Right lobe of liver (tissue), 6 donors: ENCODE data around the gene LDB2. TPM values are rescaled to one million over a fixed set of nuclear protein-coding genes. Genes with fewer than 3 reads are reported as not detected.

Source experiments
- ATAC-seq, 4 donors: fragments of 200-7000 bp; cut with Tn5 transposase; one replicate each; pipeline ENCODE4 v1.9.1; 2020; ENCODE audit warnings: mild to moderate bottlenecking in 4 of 4, moderate library complexity in 4 of 4
- DNase-seq, 3 donors: peaks; one replicate each; pipeline ENCODE4 v3.0.0-alpha.2; 2020
- H3K27ac ChIP-seq, 3 donors: fragments of 200-600 bp; one replicate each; pipeline ENCODE4 v1.8.0; 2022
- H3K27me3 ChIP-seq, 2 donors: fragments of 200-600 bp; one replicate each; pipeline ENCODE4 v1.8.0; 2022
- H3K36me3 ChIP-seq, 4 donors: fragments of 200-600 bp; sonication (generic) in 1 of 4; one replicate each; pipeline versions ENCODE4 v1.5.1 to v1.8.0; 2017 to 2022; ENCODE audit warnings: control low read depth in 1 of 4
- H3K4me1 ChIP-seq, 4 donors: fragments of 200-600 bp; sonication (generic) in 1 of 4; one replicate each; pipeline versions ENCODE4 v1.5.1 to v1.8.0; 2017 to 2022; ENCODE audit warnings: control low read depth in 1 of 4
- H3K4me3 ChIP-seq, 3 donors: fragments of 200-600 bp; one replicate each; pipeline ENCODE4 v1.8.0; 2022
- H3K9me3 ChIP-seq, 4 donors: fragments of 200-600 bp; sonication (generic) in 1 of 4; one replicate each; pipeline versions ENCODE4 v1.5.1 to v1.8.0; 2017 to 2022; ENCODE audit warnings: control low read depth in 1 of 4
- CTCF ChIP-seq, 4 donors: fragments of 200-600 bp in 3 of 4; fragments of 450-650 bp in 1 of 4; IDR thresholded peaks; one replicate each; pipeline versions ENCODE4 v1.5.1 to v1.8.0; 2016 to 2022; ENCODE audit warnings: antibody characterized with exemption in 4 of 4, mild to moderate bottlenecking in 2 of 4
- POLR2A ChIP-seq: fragments of 450-650 bp; IDR thresholded peaks from one replicate; pipeline ENCODE4 v1.6.1; 2017; ENCODE audit warnings: antibody characterized with exemption, mild to moderate bottlenecking
- WGBS: methylation state at CpG from one replicate; pipeline ENCODE4 v1.1.6; 2018; ENCODE audit warnings: low coverage, low lambda C conversion rate; ENCODE audit not compliant: insufficient coverage; ENCODE audit errors: missing lambda C conversion rate; 5-methylcytosine and 5-hydroxymethylcytosine counted together
- intact Hi-C, 2 donors: fragments of 100-400 bp; cut with DNase I; formaldehyde crosslinking; loops; one replicate each; pipeline versions ENCODE4 v1.11.2 to v1.14.1; 2022
- total RNA-seq, 6 experiments: library from RNA; depleted of rRNA in 2 of 6; stranded (reverse); fragments of >200 nt in 2 of 6; fragmentation: NEBNext Ultra II Directional in 3 of 6; extraction: Animal tissue kit (Norgen Biotek cat#: 25700) in 3 of 6; gene quantifications; one replicate each; pipeline versions ENCODE4 v1.1.0 to v1.2.4, GENCODE V29; 2016 to 2023
- donor health status: DM: no; HTN: yes; CAD: no.
- donor health status: DM: no; HTN: no; CAD: no.
- donor health status: DM: no; HTN: no; CAD: no.
- donor health status: DM: no; HTN: yes; CAD: no.
- donor health status: DM: no; HTN: yes; CAD: no.

The LDB2 gene
- total RNA-seq, 6 experiments from 2014 or later, result 11.4 to 26.6 (median 17.3) TPM

- TF ChIP-seq CTCF (IDR thresholded peaks at IDR 0.05) (no peak), POLR2A (no peak)
- Histone ChIP-seq H3K9me3 (no peaks in the 10 kb centered on the region), H3K4me3 (no peak overlapping the region), H3K36me3 (no peaks in the 10 kb centered on the region), H3K4me1 (no peaks in the 10 kb centered on the region), H3K27me3 (no peaks in the 10 kb centered on the region), H3K27ac (no peak overlapping the region)
- ATAC-seq (no peak), DNase-seq (no peak)
- intact Hi-C loops, result no loop called here
- WGBS, result 66% methylated on average over 4 of the region's 5 CpGs
These were observed 138.4 kb downstream of the LDB2 start for GRCh38 chr4:16759931-16760582.

- 64% methylated on average over 8 of the region's 8 CpGs for WGBS
- DNase-seq (no peak), ATAC-seq (no peak)
- Histone ChIP-seq H3K36me3 (no peaks in the 10 kb centered on the region), H3K4me3 (no peak overlapping the region), H3K4me1 (no peaks in the 10 kb centered on the region), H3K9me3 (no peaks in the 10 kb centered on the region), H3K27me3 (no peaks in the 10 kb centered on the region), H3K27ac (no peak overlapping the region)
- no peak for TF ChIP-seq POLR2A
- no peak for TF ChIP-seq CTCF (IDR thresholded peaks at IDR 0.05)
- intact Hi-C loops, result no loop called here
These were observed 139.6 kb downstream of the LDB2 start for GRCh38 chr4:16758816-16759215.

- no peaks in the 10 kb centered on the region for H3K4me1 ChIP-seq
- H3K4me3 ChIP-seq, result no peak overlapping the region
- WGBS, result 51% methylated on average over 2 of the region's 2 CpGs
- no peaks in the 10 kb centered on the region for H3K36me3 ChIP-seq
- no peaks in the 10 kb centered on the region for H3K27me3 ChIP-seq
- H3K9me3 ChIP-seq, result no peaks in the 10 kb centered on the region
- DNase-seq (no peak), ATAC-seq (no peak)
- TF ChIP-seq POLR2A, result no peak
- TF ChIP-seq CTCF (IDR thresholded peaks at IDR 0.05), result no peak
- no peak overlapping the region for H3K27ac ChIP-seq
- intact Hi-C loops, result no loop called here
These were observed 140.2 kb downstream of the LDB2 start for GRCh38 chr4:16758255-16758654.

- no peak overlapping the region for H3K4me3 ChIP-seq
- ATAC-seq, result peak in 1 of 4 donors; percentile 22
- no peaks in the 10 kb centered on the region for H3K36me3 ChIP-seq
- intact Hi-C loops, result no loop called here
- TF ChIP-seq POLR2A, result no peak
- TF ChIP-seq CTCF (IDR thresholded peaks at IDR 0.05), result no peak
- no peaks in the 10 kb centered on the region for H3K27me3 ChIP-seq
- DNase-seq, result no peak
- no peak overlapping the region for H3K27ac ChIP-seq
- no peaks in the 10 kb centered on the region for H3K4me1 ChIP-seq
- WGBS, result 65% methylated on average over 12 of the region's 14 CpGs
- H3K9me3 ChIP-seq, result no peaks in the 10 kb centered on the region
These were observed 141.3 kb downstream of the LDB2 start for GRCh38 chr4:16757080-16757521.
